Fibroblast of skin of right quadriceps (primary cell): ENCODE results near the gene HDAC4.
A peak's percentile ranks its signal among the peaks of the same experiment; 100 is the strongest.

ENCODE experiments used
- DNase-seq: peaks from one replicate; pipeline ENCODE4 v3.0.0-alpha.2; 2013

Gene HDAC4

GRCh38 chr2:239365782-239366435 lies 34.9 kb downstream of the HDAC4 start:
- DNase-seq = no peak

GRCh38 chr2:239365071-239365781 lies 35.6 kb downstream of the HDAC4 start:
- no peak for DNase-seq

- DNase-seq = no peak
Measured at GRCh38 chr2:239363946-239364637, 36.7 kb downstream of the HDAC4 start.

GRCh38 chr2:239362507-239362906 lies 38.3 kb downstream of the HDAC4 start:
- DNase-seq = no peak

GRCh38 chr2:239361311-239361642 lies 39.5 kb downstream of the HDAC4 start:
- peak; percentile 17 for DNase-seq

- DNase-seq = no peak
Measured at GRCh38 chr2:239360421-239361310, 40.2 kb downstream of the HDAC4 start.

GRCh38 chr2:239360008-239360407 lies 40.8 kb downstream of the HDAC4 start:
- DNase-seq = no peak

GRCh38 chr2:239359196-239359912 lies 41.5 kb downstream of the HDAC4 start:
- DNase-seq = no peak

- DNase-seq = peak; percentile 14
Measured at GRCh38 chr2:239358062-239358754, 42.6 kb downstream of the HDAC4 start.

GRCh38 chr2:239355724-239356123 lies 45.1 kb downstream of the HDAC4 start:
- no peak for DNase-seq

- DNase-seq = no peak
Measured at GRCh38 chr2:239355139-239355538, 45.7 kb downstream of the HDAC4 start.

- no peak for DNase-seq
Measured at GRCh38 chr2:239354791-239355136, 46.1 kb downstream of the HDAC4 start.

GRCh38 chr2:239354132-239354790 lies 46.6 kb downstream of the HDAC4 start:
- DNase-seq = no peak

- DNase-seq = peak; percentile 49
Measured at GRCh38 chr2:239353692-239354091, 47.1 kb downstream of the HDAC4 start.

GRCh38 chr2:239351687-239352086 lies 49.1 kb downstream of the HDAC4 start:
- DNase-seq = no peak

GRCh38 chr2:239349453-239350135 lies 51.2 kb downstream of the HDAC4 start:
- DNase-seq = no peak

- no peak for DNase-seq
Measured at GRCh38 chr2:239348563-239349452, 52.0 kb downstream of the HDAC4 start.

GRCh38 chr2:239346676-239347075 lies 54.1 kb downstream of the HDAC4 start:
- no peak for DNase-seq

- DNase-seq = no peak
Measured at GRCh38 chr2:239345251-239345650, 55.6 kb downstream of the HDAC4 start.

GRCh38 chr2:239344857-239345216 lies 56.0 kb downstream of the HDAC4 start:
- no peak for DNase-seq
